Stomach (tissue), 4 donors: Measurements from ENCODE around the gene OXCT1.

Experiments used
- CTCF ChIP-seq, 7 experiments: fragments of 450-650 bp in 4 of 7; fragments of 200-600 bp in 3 of 7; sonication (generic) in 3 of 7; IDR thresholded peaks; one replicate each; pipeline ENCODE4 v1.5.1; 2016 to 2019; ENCODE audit warnings: antibody characterized with exemption in 7 of 7, control low read depth in 2 of 7, mild to moderate bottlenecking in 1 of 7
- EP300 ChIP-seq: sonication (generic); formaldehyde crosslinking; IDR thresholded peaks from one replicate; pipeline ENCODE4 v1.6.1; 2017; ENCODE audit warnings: antibody characterized with exemption
- POLR2A ChIP-seq, 4 donors: fragments of 450-650 bp; IDR thresholded peaks; one replicate each; pipeline ENCODE4 v1.6.1; 2016; ENCODE audit warnings: antibody characterized with exemption in 4 of 4, control low read depth in 2 of 4, mild to moderate bottlenecking in 1 of 4, moderate library complexity in 1 of 4
- POLR2AphosphoS5 ChIP-seq, 3 donors: sonication (generic); formaldehyde crosslinking; IDR thresholded peaks; one replicate each; pipeline ENCODE4 v1.6.1; 2016; ENCODE audit warnings: antibody characterized with exemption in 3 of 3

- TF ChIP-seq POLR2A (IDR thresholded peaks at IDR 0.05) = no peak
- TF ChIP-seq CTCF (IDR thresholded peaks at IDR 0.05) = no peak
- TF ChIP-seq POLR2AphosphoS5 (IDR thresholded peaks at IDR 0.05) = no peak
- TF ChIP-seq EP300 = no peak
Observed at GRCh38 chr5:41721516-41721915, 148.7 kb downstream of the OXCT1 start.
